SJSA1 (cell line): ENCODE results near the gene CALML3. TPM values are rescaled to one million over a fixed set of nuclear protein-coding genes. Genes with fewer than 3 reads are reported as not detected.

Experiments used
- DNase-seq, 2 experiments: peaks; one replicate each; pipeline ENCODE4 v3.0.0-alpha.2; 2015 to 2020; ENCODE audit warnings: low spot score in 2 of 2, low read depth in 1 of 2
- H3K27ac ChIP-seq: fragments of 250-450 bp; sonication (Bioruptor Pico); 2 replicates; pipeline ENCODE4 v1.5.1; 2020; ENCODE audit warnings: mild to moderate bottlenecking, moderate library complexity
- H3K27me3 ChIP-seq: fragments of 250-450 bp; sonication (Bioruptor Pico); replicated peaks from 2 replicates; pipeline ENCODE4 v1.5.1; 2020; ENCODE audit warnings: mild to moderate bottlenecking, moderate library complexity
- H3K36me3 ChIP-seq: fragments of 250-450 bp; sonication (Bioruptor Pico); 2 replicates; pipeline ENCODE4 v1.5.1; 2020; ENCODE audit warnings: mild to moderate bottlenecking
- H3K4me1 ChIP-seq: fragments of 250-450 bp; sonication (Bioruptor Pico); replicated peaks from 2 replicates; pipeline ENCODE4 v1.6.1; 2021; ENCODE audit warnings: mild to moderate bottlenecking
- H3K4me3 ChIP-seq: fragments of 250-450 bp; sonication (Bioruptor Pico); 2 replicates; pipeline ENCODE4 v1.5.1; 2020; ENCODE audit warnings: mild to moderate bottlenecking
- H3K9me3 ChIP-seq: fragments of 250-450 bp; sonication (Bioruptor Pico); replicated peaks from 2 replicates; pipeline ENCODE4 v1.5.1; 2020; ENCODE audit warnings: mild to moderate bottlenecking
- total RNA-seq: library from RNA; depleted of rRNA; stranded (reverse); fragments of >200 nt; shearing (Covaris generic); gene quantifications from 2 replicates; pipeline ENCODE4 v1.2.3, GENCODE V29; 2014

Gene CALML3
- total RNA-seq, 1 experiment from 2014 or later = not detected

- DNase-seq = no peak
- Histone ChIP-seq H3K4me3 (no peak overlapping the region), H3K27ac (no peak overlapping the region), H3K36me3 (no peaks in the 10 kb centered on the region), H3K4me1 (no peaks in the 10 kb centered on the region), H3K27me3 (peaks cover 4% of the 10 kb centered on the region; the same call in 1 of the 2 replicates), H3K9me3 (no peaks in the 10 kb centered on the region)
These were observed 26.6 kb upstream of the CALML3 start for GRCh38 chr10:5497948-5498730.

GRCh38 chr10:5498791-5499492, 25.8 kb upstream of the CALML3 start:
- Histone ChIP-seq H3K27me3 (peaks cover 4% of the 10 kb centered on the region; the same call in 1 of the 2 replicates), H3K36me3 (no peaks in the 10 kb centered on the region), H3K4me3 (no peak overlapping the region), H3K27ac (no peak overlapping the region), H3K9me3 (no peaks in the 10 kb centered on the region), H3K4me1 (no peaks in the 10 kb centered on the region)
- DNase-seq = no peak

GRCh38 chr10:5499493-5500140, 25.1 kb upstream of the CALML3 start, which contains the start of gene CALML5:
CALML5 (minus strand) TSS chr10:5499570; CDS start chr10:5499438, 132 bp downstream.
- Histone ChIP-seq H3K36me3 (no peaks in the 10 kb centered on the region), H3K9me3 (no peaks in the 10 kb centered on the region), H3K4me1 (no peaks in the 10 kb centered on the region), H3K27ac (no peak within 1 kb of the TSS), H3K27me3 (peaks cover 4% of the 10 kb centered on the region; the same call in 1 of the 2 replicates), H3K4me3 (no peak within 1 kb of the TSS)
- no peak for DNase-seq

GRCh38 chr10:5500162-5500670, 24.5 kb upstream of the CALML3 start:
- no peak overlapping the region for H3K27ac ChIP-seq
- no peaks in the 10 kb centered on the region for H3K9me3 ChIP-seq
- H3K36me3 ChIP-seq = no peaks in the 10 kb centered on the region
- no peak overlapping the region for H3K4me3 ChIP-seq
- DNase-seq = no peak
- H3K4me1 ChIP-seq = no peaks in the 10 kb centered on the region
- peaks cover 4% of the 10 kb centered on the region; the same call in 1 of the 2 replicates for H3K27me3 ChIP-seq

GRCh38 chr10:5500910-5501309, 23.9 kb upstream of the CALML3 start:
- Histone ChIP-seq H3K27ac (no peak overlapping the region), H3K27me3 (peaks cover 4% of the 10 kb centered on the region; the same call in 1 of the 2 replicates), H3K4me3 (no peak overlapping the region), H3K9me3 (no peaks in the 10 kb centered on the region), H3K36me3 (no peaks in the 10 kb centered on the region), H3K4me1 (no peaks in the 10 kb centered on the region)
- no peak for DNase-seq

GRCh38 chr10:5502061-5502521, 22.7 kb upstream of the CALML3 start:
- peaks cover 4% of the 10 kb centered on the region; the same call in 1 of the 2 replicates for H3K27me3 ChIP-seq
- no peaks in the 10 kb centered on the region for H3K36me3 ChIP-seq
- H3K4me3 ChIP-seq = no peak overlapping the region
- DNase-seq = no peak
- no peaks in the 10 kb centered on the region for H3K9me3 ChIP-seq
- no peaks in the 10 kb centered on the region for H3K4me1 ChIP-seq
- no peak overlapping the region for H3K27ac ChIP-seq

GRCh38 chr10:5502571-5503476, 21.9 kb upstream of the CALML3 start:
- DNase-seq = no peak
- H3K9me3 ChIP-seq = no peaks in the 10 kb centered on the region
- H3K27me3 ChIP-seq = peaks cover 4% of the 10 kb centered on the region; the same call in 1 of the 2 replicates
- H3K4me3 ChIP-seq = no peak overlapping the region
- no peaks in the 10 kb centered on the region for H3K4me1 ChIP-seq
- no peaks in the 10 kb centered on the region for H3K36me3 ChIP-seq
- H3K27ac ChIP-seq = no peak overlapping the region

GRCh38 chr10:5503477-5503835, 21.3 kb upstream of the CALML3 start:
- Histone ChIP-seq H3K36me3 (no peaks in the 10 kb centered on the region), H3K27me3 (peaks cover 4% of the 10 kb centered on the region; the same call in 1 of the 2 replicates), H3K27ac (no peak overlapping the region), H3K4me1 (no peaks in the 10 kb centered on the region), H3K9me3 (no peaks in the 10 kb centered on the region), H3K4me3 (no peak overlapping the region)
- DNase-seq = no peak

GRCh38 chr10:5504146-5505072, 20.4 kb upstream of the CALML3 start:
- no peak overlapping the region for H3K27ac ChIP-seq
- H3K27me3 ChIP-seq = peaks cover 4% of the 10 kb centered on the region; the same call in 1 of the 2 replicates
- no peaks in the 10 kb centered on the region for H3K4me1 ChIP-seq
- no peaks in the 10 kb centered on the region for H3K9me3 ChIP-seq
- no peak overlapping the region for H3K4me3 ChIP-seq
- DNase-seq = no peak
- H3K36me3 ChIP-seq = no peaks in the 10 kb centered on the region

- H3K36me3 ChIP-seq = no peaks in the 10 kb centered on the region
- H3K4me1 ChIP-seq = no peaks in the 10 kb centered on the region
- DNase-seq = no peak
- H3K27me3 ChIP-seq = peaks cover 4% of the 10 kb centered on the region; the same call in 1 of the 2 replicates
- H3K9me3 ChIP-seq = no peaks in the 10 kb centered on the region
- no peak overlapping the region for H3K27ac ChIP-seq
- no peak overlapping the region for H3K4me3 ChIP-seq
These were observed 18.5 kb upstream of the CALML3 start for GRCh38 chr10:5506246-5506645.

GRCh38 chr10:5506751-5507648, 17.8 kb upstream of the CALML3 start:
- Histone ChIP-seq H3K4me3 (no peak overlapping the region), H3K36me3 (no peaks in the 10 kb centered on the region), H3K4me1 (no peaks in the 10 kb centered on the region), H3K9me3 (no peaks in the 10 kb centered on the region), H3K27me3 (0 out of 2 replicates have a peak, but pooled peaks cover 4% of the 10 kb centered on the region), H3K27ac (no peak overlapping the region)
- no peak for DNase-seq
